GM10266 (cell line): ENCODE data around the gene SPATA17.

ENCODE experiments used
- DNase-seq: peaks from one replicate; pipeline ENCODE4 v3.0.0; 2012; ENCODE audit errors: extremely low spot score
- CTCF ChIP-seq: IDR thresholded peaks from 2 replicates; pipeline ENCODE4 v1.5.1; 2012; ENCODE audit warnings: mild to moderate bottlenecking, low read depth; ENCODE audit not compliant: control insufficient read depth, insufficient read depth; ENCODE audit errors: missing control alignments

The SPATA17 gene

GRCh38 chr1:217791091-217791490 is 159.9 kb downstream of the SPATA17 start:
- no peak for DNase-seq
- TF ChIP-seq CTCF = no peak

GRCh38 chr1:217805792-217806191 is 174.6 kb downstream of the SPATA17 start:
- DNase-seq = no peak
- no peak for TF ChIP-seq CTCF

- no peak for TF ChIP-seq CTCF
- DNase-seq = no peak
Measured at GRCh38 chr1:217812175-217812574, 181.0 kb downstream of the SPATA17 start.

GRCh38 chr1:217813031-217813430 is 181.9 kb downstream of the SPATA17 start:
- DNase-seq = no peak
- no peak for TF ChIP-seq CTCF

- TF ChIP-seq CTCF = no peak
- no peak for DNase-seq
Measured at GRCh38 chr1:217837691-217838090, 206.5 kb downstream of the SPATA17 start.

- DNase-seq = no peak
- TF ChIP-seq CTCF = no peak
Measured at GRCh38 chr1:217839161-217839560, 208.0 kb downstream of the SPATA17 start.

- no peak for TF ChIP-seq CTCF
- DNase-seq = no peak
Measured at GRCh38 chr1:217846733-217847132, 215.6 kb downstream of the SPATA17 start.

GRCh38 chr1:217847643-217848042 is 216.5 kb downstream of the SPATA17 start:
- DNase-seq = no peak
- no peak for TF ChIP-seq CTCF
